GM12878 (cell line): ENCODE measurements around the gene SCN5A.

Experiments
- ATF2 ChIP-seq: IDR thresholded peaks from 2 replicates; pipeline ENCODE4 v1.6.1; 2012; ENCODE audit warnings: low read length, inconsistent platforms
- BMI1 ChIP-seq: fragments of 450-650 bp; IDR thresholded peaks from 2 replicates; pipeline ENCODE4 v1.6.1; 2016; ENCODE audit warnings: mild to moderate bottlenecking, moderate library complexity, borderline replicate concordance
- CHD4 ChIP-seq: fragments of 200-600 bp; sonication (generic); IDR thresholded peaks from 2 replicates; pipeline ENCODE4 v1.6.1; 2016; ENCODE audit warnings: mild to moderate bottlenecking
- MEF2A ChIP-seq: IDR thresholded peaks from 2 replicates; pipeline ENCODE4 v1.6.1; 2011; ENCODE audit warnings: low read depth, mild to moderate bottlenecking, low read length, moderate library complexity; ENCODE audit not compliant: insufficient read depth
- MYC ChIP-seq: IDR thresholded peaks from 2 replicates; pipeline ENCODE4 v1.6.1; 2011; ENCODE audit warnings: mild to moderate bottlenecking, low read length, moderate library complexity, inconsistent platforms; ENCODE audit not compliant: insufficient read depth, insufficient replicate concordance, insufficient read length, severe bottlenecking
- NFIC ChIP-seq: IDR thresholded peaks from 2 replicates; pipeline ENCODE4 v1.6.1; 2012; ENCODE audit warnings: low read depth, mild to moderate bottlenecking, inconsistent platforms, low read length, moderate library complexity
- POLR2A ChIP-seq: IDR thresholded peaks from 2 replicates; pipeline ENCODE4 v1.6.1; 2011; ENCODE audit warnings: low read depth, mild to moderate bottlenecking, low read length
- RCOR1 ChIP-seq: conservative IDR thresholded peaks from 2 replicates; pipeline ENCODE4 v1.6.1; 2012; ENCODE audit warnings: low read depth, low read length, improper control_type of control experiment
- TAF1 ChIP-seq: IDR thresholded peaks from 2 replicates; pipeline ENCODE4 v1.6.1; 2011; ENCODE audit warnings: mild to moderate bottlenecking, low read depth, low read length, borderline replicate concordance
- ZNF207 ChIP-seq: fragments of 450-650 bp; IDR thresholded peaks from 2 replicates; pipeline ENCODE4 v1.6.1; 2014; ENCODE audit warnings: antibody characterized with exemption, mild to moderate bottlenecking, borderline replicate concordance
- TF ChIP-seq, protein P1 (sequence below): fragments of 450-650 bp; IDR thresholded peaks from 2 replicates; pipeline ENCODE4 v1.6.1; 2017; ENCODE audit warnings: mild to moderate bottlenecking
- TF ChIP-seq, protein P2 (sequence below), 3 experiments: IDR thresholded peaks in 2 of 3; conservative IDR thresholded peaks in 1 of 3; 2 replicates each; pipeline ENCODE4 v1.5.1; 2011; ENCODE audit warnings: low read depth in 3 of 3, low read length in 3 of 3, mild to moderate bottlenecking in 3 of 3, control low read depth in 2 of 3, moderate library complexity in 2 of 3, inconsistent platforms in 1 of 3, mixed read lengths in 1 of 3; ENCODE audit not compliant: control insufficient read depth in 2 of 3, insufficient read depth in 1 of 3; ENCODE audit errors: extremely low read depth in 1 of 3
- TF ChIP-seq, protein P3 (sequence below): fragments of 450-650 bp; IDR thresholded peaks from 2 replicates; pipeline ENCODE4 v1.6.1; 2016; ENCODE audit warnings: mild to moderate bottlenecking

GRCh38 chr3:38563886-38564270, 85.6 kb downstream of the SCN5A start:
- TF ChIP-seq, protein P1, sequence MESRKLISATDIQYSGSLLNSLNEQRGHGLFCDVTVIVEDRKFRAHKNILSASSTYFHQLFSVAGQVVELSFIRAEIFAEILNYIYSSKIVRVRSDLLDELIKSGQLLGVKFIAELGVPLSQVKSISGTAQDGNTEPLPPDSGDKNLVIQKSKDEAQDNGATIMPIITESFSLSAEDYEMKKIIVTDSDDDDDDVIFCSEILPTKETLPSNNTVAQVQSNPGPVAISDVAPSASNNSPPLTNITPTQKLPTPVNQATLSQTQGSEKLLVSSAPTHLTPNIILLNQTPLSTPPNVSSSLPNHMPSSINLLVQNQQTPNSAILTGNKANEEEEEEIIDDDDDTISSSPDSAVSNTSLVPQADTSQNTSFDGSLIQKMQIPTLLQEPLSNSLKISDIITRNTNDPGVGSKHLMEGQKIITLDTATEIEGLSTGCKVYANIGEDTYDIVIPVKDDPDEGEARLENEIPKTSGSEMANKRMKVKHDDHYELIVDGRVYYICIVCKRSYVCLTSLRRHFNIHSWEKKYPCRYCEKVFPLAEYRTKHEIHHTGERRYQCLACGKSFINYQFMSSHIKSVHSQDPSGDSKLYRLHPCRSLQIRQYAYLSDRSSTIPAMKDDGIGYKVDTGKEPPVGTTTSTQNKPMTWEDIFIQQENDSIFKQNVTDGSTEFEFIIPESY: no peak
- TF ChIP-seq ATF2 (no peak), TAF1 (no peak), RCOR1 (no peak), CHD4 (no peak), BMI1 (no peak), MEF2A (no peak), NFIC (no peak), MYC (no peak), ZNF207 (no peak), POLR2A (no peak)
- TF ChIP-seq, protein P2, sequence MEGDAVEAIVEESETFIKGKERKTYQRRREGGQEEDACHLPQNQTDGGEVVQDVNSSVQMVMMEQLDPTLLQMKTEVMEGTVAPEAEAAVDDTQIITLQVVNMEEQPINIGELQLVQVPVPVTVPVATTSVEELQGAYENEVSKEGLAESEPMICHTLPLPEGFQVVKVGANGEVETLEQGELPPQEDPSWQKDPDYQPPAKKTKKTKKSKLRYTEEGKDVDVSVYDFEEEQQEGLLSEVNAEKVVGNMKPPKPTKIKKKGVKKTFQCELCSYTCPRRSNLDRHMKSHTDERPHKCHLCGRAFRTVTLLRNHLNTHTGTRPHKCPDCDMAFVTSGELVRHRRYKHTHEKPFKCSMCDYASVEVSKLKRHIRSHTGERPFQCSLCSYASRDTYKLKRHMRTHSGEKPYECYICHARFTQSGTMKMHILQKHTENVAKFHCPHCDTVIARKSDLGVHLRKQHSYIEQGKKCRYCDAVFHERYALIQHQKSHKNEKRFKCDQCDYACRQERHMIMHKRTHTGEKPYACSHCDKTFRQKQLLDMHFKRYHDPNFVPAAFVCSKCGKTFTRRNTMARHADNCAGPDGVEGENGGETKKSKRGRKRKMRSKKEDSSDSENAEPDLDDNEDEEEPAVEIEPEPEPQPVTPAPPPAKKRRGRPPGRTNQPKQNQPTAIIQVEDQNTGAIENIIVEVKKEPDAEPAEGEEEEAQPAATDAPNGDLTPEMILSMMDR (IDR thresholded peaks at IDR 0.05 in 2 of 3, conservative IDR thresholded peaks at IDR 0.05 in 1 of 3; ENCODE audit: control insufficient read depth in 2 of 3, extremely low read depth in 1 of 3, insufficient read depth in 1 of 3, low read depth in 3 of 3, low read length in 3 of 3): no peak
- TF ChIP-seq, protein P3, sequence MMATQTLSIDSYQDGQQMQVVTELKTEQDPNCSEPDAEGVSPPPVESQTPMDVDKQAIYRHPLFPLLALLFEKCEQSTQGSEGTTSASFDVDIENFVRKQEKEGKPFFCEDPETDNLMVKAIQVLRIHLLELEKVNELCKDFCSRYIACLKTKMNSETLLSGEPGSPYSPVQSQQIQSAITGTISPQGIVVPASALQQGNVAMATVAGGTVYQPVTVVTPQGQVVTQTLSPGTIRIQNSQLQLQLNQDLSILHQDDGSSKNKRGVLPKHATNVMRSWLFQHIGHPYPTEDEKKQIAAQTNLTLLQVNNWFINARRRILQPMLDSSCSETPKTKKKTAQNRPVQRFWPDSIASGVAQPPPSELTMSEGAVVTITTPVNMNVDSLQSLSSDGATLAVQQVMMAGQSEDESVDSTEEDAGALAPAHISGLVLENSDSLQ: no peak
